ENCODE data around the gene MAPK8IP1.

The MAPK8IP1 gene

GRCh38 chr11:45924036-45924915, 38.8 kb downstream of the MAPK8IP1 start:
- in situ Hi-C loops (cut with MboI; ENCODE audit: low sequenced_read_pairs) = no loop called here

GRCh38 chr11:45924927-45925326, 39.5 kb downstream of the MAPK8IP1 start:
- in situ Hi-C loops (cut with MboI; ENCODE audit: low sequenced_read_pairs) = no loop called here

- in situ Hi-C loops (cut with MboI; ENCODE audit: low sequenced_read_pairs) = no loop called here
Measured at GRCh38 chr11:45925550-45925949, 40.1 kb downstream of the MAPK8IP1 start.

GRCh38 chr11:45926001-45926401, 40.5 kb downstream of the MAPK8IP1 start:
- in situ Hi-C loops (cut with MboI; ENCODE audit: low sequenced_read_pairs) = no loop called here

- in situ Hi-C loops (cut with MboI; ENCODE audit: low sequenced_read_pairs) = no loop called here
Measured at GRCh38 chr11:45926536-45927331, 41.3 kb downstream of the MAPK8IP1 start.

GRCh38 chr11:45927332-45927683, 41.9 kb downstream of the MAPK8IP1 start:
- in situ Hi-C loops (cut with MboI; ENCODE audit: low sequenced_read_pairs) = no loop called here

- in situ Hi-C loops (cut with MboI; ENCODE audit: low sequenced_read_pairs) = no loop called here
Measured at GRCh38 chr11:45927684-45928413, 42.4 kb downstream of the MAPK8IP1 start.

GRCh38 chr11:45928535-45929215, 43.2 kb downstream of the MAPK8IP1 start:
- in situ Hi-C loops (cut with MboI; ENCODE audit: low sequenced_read_pairs) = no loop called here

GRCh38 chr11:45929486-45930030, 44.1 kb downstream of the MAPK8IP1 start:
- in situ Hi-C loops (cut with MboI; ENCODE audit: low sequenced_read_pairs) = no loop called here

- in situ Hi-C loops (cut with MboI; ENCODE audit: low sequenced_read_pairs) = no loop called here
Measured at GRCh38 chr11:45930031-45930794, 44.8 kb downstream of the MAPK8IP1 start.

GRCh38 chr11:45930951-45931570, 45.6 kb downstream of the MAPK8IP1 start:
- in situ Hi-C loops (cut with MboI; ENCODE audit: low sequenced_read_pairs) = no loop called here

- in situ Hi-C loops (cut with MboI; ENCODE audit: low sequenced_read_pairs) = no loop called here
Measured at GRCh38 chr11:45931739-45932138, 46.3 kb downstream of the MAPK8IP1 start.

- in situ Hi-C loops (cut with MboI; ENCODE audit: low sequenced_read_pairs) = no loop called here
Measured at GRCh38 chr11:45932217-45932616, 46.8 kb downstream of the MAPK8IP1 start.

- in situ Hi-C loops (cut with MboI; ENCODE audit: low sequenced_read_pairs) = no loop called here
Measured at GRCh38 chr11:45933131-45933831, 47.8 kb downstream of the MAPK8IP1 start.

GRCh38 chr11:45933846-45934579, 48.6 kb downstream of the MAPK8IP1 start:
- in situ Hi-C loops (cut with MboI; ENCODE audit: low sequenced_read_pairs) = no loop called here

- in situ Hi-C loops (cut with MboI; ENCODE audit: low sequenced_read_pairs) = no loop called here
Measured at GRCh38 chr11:45934580-45935318, 49.3 kb downstream of the MAPK8IP1 start.

GRCh38 chr11:45935349-45936064, 50.1 kb downstream of the MAPK8IP1 start:
- in situ Hi-C loops (cut with MboI; ENCODE audit: low sequenced_read_pairs) = no loop called here

All from HL-60/S4 (cell line).